HCT116 (cell line): ENCODE results near the gene MAML3. TPM values are rescaled to one million over a fixed set of nuclear protein-coding genes. Genes with fewer than 3 reads are reported as not detected.

Experiments
- ATAC-seq: fragments of 200-7000 bp; cut with Tn5 transposase; 2 replicates; pipeline ENCODE4 v1.9.1; 2020; ENCODE audit warnings: mild to moderate bottlenecking, moderate library complexity
- BruUV-seq: library from RNA; stranded (reverse); fragments of 400-500 nt; replicated peaks from 2 replicates; lab custom pipeline; 2021; lab: Mats Ljungman, UMichigan
- CTCF ChIA-PET: fragments of 300-600 bp; sonication (Branson Sonifier 250); formaldehyde crosslinking; loops from one replicate; lab custom pipeline; 2021; ENCODE audit warnings: antibody characterized with exemption; lab: Charles Lee
- POLR2A ChIA-PET: fragments of 300-600, 350-600 bp; sonication (Branson Sonifier 250); formaldehyde crosslinking; loops from one replicate; lab custom pipeline; 2021; ENCODE audit warnings: antibody characterized with exemption; lab: Charles Lee
- RAD21 ChIA-PET, 2 experiments: fragments of 300-600 bp; sonication (Branson Sonifier 250); formaldehyde crosslinking; loops; one replicate each; lab custom pipeline; 2023; ENCODE audit warnings: low total read pairs in 2 of 2; ENCODE audit not compliant: uncharacterized antibody in 2 of 2, unreplicated experiment in 2 of 2, low non-redundant PET in 1 of 2; lab: Charles Lee
- DNase-seq: peaks from one replicate; pipeline ENCODE4 v3.0.0-alpha.2; 2010; ENCODE audit warnings: low read depth, low spot score
- H2AFZ ChIP-seq: fragments of 200-600 bp; shearing (Covaris generic), sonication (generic); 2 replicates; pipeline ENCODE4 v1.6.1; 2017; ENCODE audit warnings: low read depth, mixed run types, mixed read lengths, antibody characterized with exemption, low read length; ENCODE audit not compliant: poor library complexity, severe bottlenecking
- H3K27ac ChIP-seq: 2 replicates; pipeline ENCODE4 v1.5.1; 2012; ENCODE audit warnings: low read depth, low read length
- H3K27me3 ChIP-seq: fragments of 200-600 bp; sonication (generic); 2 replicates; pipeline ENCODE4 v1.6.1; 2016; ENCODE audit warnings: mixed run types, low read length, mixed read lengths; ENCODE audit not compliant: insufficient read depth
- H3K36me3 ChIP-seq, 2 experiments: fragments of 200-500 bp in 1 of 2; fragments of 200-600 bp in 1 of 2; sonication (Bioruptor generic) in 1 of 2; sonication (generic) in 1 of 2; 2 replicates each; pipeline versions ENCODE4 v1.5.1 to v1.6.1; 2014 to 2016; ENCODE audit warnings: low read length in 2 of 2, inconsistent platforms in 1 of 2, mixed read lengths in 1 of 2, mixed run types in 1 of 2; ENCODE audit not compliant: insufficient read depth in 2 of 2, control insufficient read depth in 1 of 2
- H3K4me1 ChIP-seq, 2 experiments: fragments of 200-600 bp in 1 of 2; sonication (generic) in 1 of 2; 2 replicates each; pipeline versions ENCODE4 v1.5.1 to v1.6.1; 2012 to 2017; ENCODE audit warnings: low read length in 2 of 2, inconsistent platforms in 1 of 2, mild to moderate bottlenecking in 1 of 2, mixed read lengths in 1 of 2, mixed run types in 1 of 2, moderate library complexity in 1 of 2; ENCODE audit not compliant: insufficient read depth in 2 of 2, control insufficient read depth in 1 of 2
- H3K4me2 ChIP-seq: fragments of 200-600 bp; sonication (generic); 2 replicates; pipeline ENCODE4 v1.6.1; 2017; ENCODE audit warnings: mixed run types, low read length, mixed read lengths
- H3K4me3 ChIP-seq, 2 experiments: fragments of 200-600 bp in 1 of 2; sonication (generic) in 1 of 2; replicated peaks in 1 of 2; 2 replicates each; pipeline ENCODE4 v1.5.1; 2011 to 2016; ENCODE audit warnings: low read length in 2 of 2, control low read depth in 1 of 2, low read depth in 1 of 2, mild to moderate bottlenecking in 1 of 2, mixed read lengths in 1 of 2, mixed run types in 1 of 2
- H3K79me2 ChIP-seq: fragments of 200-600 bp; sonication (generic); 2 replicates; pipeline ENCODE4 v1.6.1; 2017; ENCODE audit warnings: mild to moderate bottlenecking, mixed run types, low read length, moderate library complexity, mixed read lengths; ENCODE audit not compliant: insufficient read depth
- H3K9ac ChIP-seq: fragments of 200-600 bp; sonication (generic); 2 replicates; pipeline ENCODE4 v1.6.1; 2016; ENCODE audit warnings: low read length, mixed read lengths
- H3K9me2 ChIP-seq: fragments of 200-600 bp; sonication (generic), shearing (Covaris generic); 2 replicates; pipeline ENCODE4 v1.6.1; 2017; ENCODE audit warnings: mixed run types, mild to moderate bottlenecking, moderate library complexity; ENCODE audit not compliant: insufficient read depth
- H3K9me3 ChIP-seq, 2 experiments: fragments of 200-500 bp in 1 of 2; fragments of 200-600 bp in 1 of 2; sonication (Bioruptor generic) in 1 of 2; sonication (generic) in 1 of 2; 2 replicates each; pipeline ENCODE4 v1.6.1; 2014 to 2017; ENCODE audit warnings: low read length in 2 of 2, mixed read lengths in 2 of 2, inconsistent platforms in 1 of 2, low read depth in 1 of 2, mild to moderate bottlenecking in 1 of 2, mixed run types in 1 of 2, moderate library complexity in 1 of 2; ENCODE audit not compliant: control insufficient read depth in 1 of 2, insufficient read depth in 1 of 2
- H4K20me1 ChIP-seq: fragments of 200-600 bp; sonication (generic), shearing (Covaris generic); 2 replicates; pipeline ENCODE4 v1.6.1; 2017; ENCODE audit warnings: mixed run types, mild to moderate bottlenecking, moderate library complexity; ENCODE audit not compliant: insufficient read depth
- EZH2phosphoT487 ChIP-seq: fragments of 200-600 bp; IDR thresholded peaks from 2 replicates; pipeline ENCODE4 v1.6.1; 2018; ENCODE audit warnings: antibody characterized with exemption, borderline replicate concordance
- FOSL1 ChIP-seq: IDR thresholded peaks from 2 replicates; pipeline ENCODE4 v1.6.1; 2012; ENCODE audit warnings: low read depth
- SIN3A ChIP-seq: IDR thresholded peaks from 2 replicates; pipeline ENCODE4 v1.6.1; 2012; ENCODE audit warnings: low read depth
- TCF7L2 ChIP-seq: IDR thresholded peaks from 2 replicates; pipeline ENCODE4 v1.7.0; 2011; ENCODE audit warnings: borderline replicate concordance, inconsistent platforms; ENCODE audit not compliant: insufficient read depth, insufficient read length; ENCODE audit errors: extremely low read depth
- ZNF274 ChIP-seq: fragments of 200-500 bp; sonication (Bioruptor generic); IDR thresholded peaks from 2 replicates; pipeline ENCODE4 v1.6.1; 2014; ENCODE audit warnings: mild to moderate bottlenecking, low read depth, low read length, inconsistent platforms
- intact Hi-C: fragments of 100-400 bp; cut with micrococcal nuclease; formaldehyde crosslinking; loops from 2 replicates; pipeline ENCODE4 v1.10.0; 2022
- total RNA-seq: library from RNA; stranded (reverse); gene quantifications from one replicate; pipeline ENCODE4 v1.2.1, GENCODE V29; 2021; ENCODE audit not compliant: unreplicated experiment
- TF ChIP-seq, protein P1 (sequence below), 3 experiments: fragments of 200-600 bp in 1 of 3; sonication (generic) in 1 of 3; IDR thresholded peaks in 2 of 3; conservative IDR thresholded peaks in 1 of 3; 2 replicates each; pipeline ENCODE4 v1.5.1; 2012 to 2017; ENCODE audit warnings: low read depth in 2 of 3, low read length in 2 of 3, antibody characterized with exemption in 1 of 3, borderline replicate concordance in 1 of 3, control low read depth in 1 of 3, mild to moderate bottlenecking in 1 of 3, mixed read lengths in 1 of 3, mixed run types in 1 of 3, moderate library complexity in 1 of 3; ENCODE audit not compliant: insufficient read depth in 1 of 3

The MAML3 gene
- total RNA-seq, 1 experiment from 2014 or later: 3.1 TPM

- Histone ChIP-seq H3K9me2 (no peaks in the 10 kb centered on the region), H3K27me3 (no peaks in the 10 kb centered on the region), H3K79me2 (no peaks in the 10 kb centered on the region), H3K36me3 (no peaks in the 10 kb centered on the region), H3K4me3 (no peak overlapping the region), H4K20me1 (no peaks in the 10 kb centered on the region), H3K9ac (no peak overlapping the region), H3K4me1 (peaks cover 9 to 18% of the 10 kb centered on the region in 2 experiments; a peak in 3 of 4 replicates), H3K4me2 (no peak overlapping the region), H2AFZ (no peak overlapping the region), H3K27ac (no peak overlapping the region), H3K9me3 (no peaks in the 10 kb centered on the region)
- ATAC-seq (no peak), DNase-seq (no peak)
- CTCF ChIA-PET: no interaction called here
- POLR2A ChIA-PET: no interaction called here
- no TSS peak for BruUV-seq
- intact Hi-C loops: no loop called here
- RAD21 ChIA-PET: no interaction called here
- TF ChIP-seq TCF7L2 (no peak), FOSL1 (no peak), SIN3A (no peak), ZNF274 (no peak)
These were observed 29.3 kb upstream of the MAML3 start for GRCh38 chr4:140183270-140183669.

DNA sequence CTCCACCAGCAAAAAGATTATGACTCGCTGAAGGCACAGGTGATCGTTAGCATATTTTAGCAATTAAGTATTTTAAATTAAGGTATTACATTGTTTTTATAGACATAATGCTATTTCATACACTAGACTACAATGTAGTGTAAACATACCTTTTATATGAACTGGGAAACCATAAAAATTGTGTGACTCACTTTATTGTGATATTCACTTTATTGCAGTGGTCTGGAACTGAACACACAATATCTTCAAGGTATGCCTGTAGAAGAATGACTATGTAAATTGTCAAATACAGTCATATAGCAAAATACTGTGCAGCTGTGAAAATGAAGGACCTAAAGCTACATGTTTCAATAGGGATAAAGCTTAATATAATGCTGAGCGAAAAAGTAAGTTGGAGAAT lies 26.6 kb upstream of the MAML3 start:
- ChIA-PET CTCF (no interaction called here), POLR2A (no interaction called here), RAD21 (no interaction called here)
- DNase-seq (no peak), ATAC-seq (no peak)
- Histone ChIP-seq H3K9me3 (no peaks in the 10 kb centered on the region), H3K9me2 (no peaks in the 10 kb centered on the region; the same call in 1 of the 2 replicates), H3K36me3 (no peaks in the 10 kb centered on the region), H2AFZ (no peak overlapping the region), H3K4me1 (peaks cover 0 to 7% of the 10 kb centered on the region in 2 experiments; a peak in 2 of 4 replicates), H3K9ac (no peak overlapping the region), H3K79me2 (no peaks in the 10 kb centered on the region), H3K27ac (no peak overlapping the region), H3K27me3 (no peaks in the 10 kb centered on the region), H3K4me2 (no peak overlapping the region), H3K4me3 (no peak overlapping the region), H4K20me1 (no peaks in the 10 kb centered on the region)
- no TSS peak for BruUV-seq
- TF ChIP-seq, protein P1, sequence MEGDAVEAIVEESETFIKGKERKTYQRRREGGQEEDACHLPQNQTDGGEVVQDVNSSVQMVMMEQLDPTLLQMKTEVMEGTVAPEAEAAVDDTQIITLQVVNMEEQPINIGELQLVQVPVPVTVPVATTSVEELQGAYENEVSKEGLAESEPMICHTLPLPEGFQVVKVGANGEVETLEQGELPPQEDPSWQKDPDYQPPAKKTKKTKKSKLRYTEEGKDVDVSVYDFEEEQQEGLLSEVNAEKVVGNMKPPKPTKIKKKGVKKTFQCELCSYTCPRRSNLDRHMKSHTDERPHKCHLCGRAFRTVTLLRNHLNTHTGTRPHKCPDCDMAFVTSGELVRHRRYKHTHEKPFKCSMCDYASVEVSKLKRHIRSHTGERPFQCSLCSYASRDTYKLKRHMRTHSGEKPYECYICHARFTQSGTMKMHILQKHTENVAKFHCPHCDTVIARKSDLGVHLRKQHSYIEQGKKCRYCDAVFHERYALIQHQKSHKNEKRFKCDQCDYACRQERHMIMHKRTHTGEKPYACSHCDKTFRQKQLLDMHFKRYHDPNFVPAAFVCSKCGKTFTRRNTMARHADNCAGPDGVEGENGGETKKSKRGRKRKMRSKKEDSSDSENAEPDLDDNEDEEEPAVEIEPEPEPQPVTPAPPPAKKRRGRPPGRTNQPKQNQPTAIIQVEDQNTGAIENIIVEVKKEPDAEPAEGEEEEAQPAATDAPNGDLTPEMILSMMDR (IDR thresholded peaks at IDR 0.05 in 2 of 3, conservative IDR thresholded peaks at IDR 0.05 in 1 of 3; ENCODE audit: borderline replicate concordance in 1 of 3, insufficient read depth in 1 of 3, low read depth in 2 of 3, low read length in 2 of 3): no peak
- TF ChIP-seq EZH2phosphoT487: no peak
- intact Hi-C loops: no loop called here
